ENCODE data around the gene WNT6.

The WNT6 gene

GRCh38 chr2:218883491-218884490 is 24.2 kb downstream of the WNT6 start:
- Histone ChIP-seq H3K27me3 (ENCODE audit: control insufficient read depth, insufficient read depth, low read length, poor library complexity, severe bottlenecking) (peaks cover 93% of the 10 kb centered on the region), H3K4me3 (ENCODE audit: insufficient read depth, low read depth, low read length) (peak overlapping the region; percentile 20)
- 4% methylated on average over 82 of the region's 89 CpGs for WGBS, 2 experiments

GRCh38 chr2:218884519-218884918 is 24.9 kb downstream of the WNT6 start:
- H3K27ac ChIP-seq (ENCODE audit: insufficient read depth, low read depth, low read length, poor library complexity, severe bottlenecking): no peak overlapping the region
- no peak overlapping the region for H3K4me3 ChIP-seq (ENCODE audit: insufficient read depth, low read depth, low read length)
- WGBS, 2 experiments: 75 to 83% methylated on average over 2 of the region's 2 CpGs
- peaks cover 89% of the 10 kb centered on the region for H3K27me3 ChIP-seq (ENCODE audit: control insufficient read depth, insufficient read depth, low read length, poor library complexity, severe bottlenecking)
- H3K36me3 ChIP-seq (ENCODE audit: control insufficient read depth, insufficient read depth, low read length): no peaks in the 10 kb centered on the region
- no peaks in the 10 kb centered on the region for H3K9me3 ChIP-seq (ENCODE audit: control insufficient read depth, low read length)
- peaks cover 28% of the 10 kb centered on the region for H3K4me1 ChIP-seq (ENCODE audit: control insufficient read depth, insufficient read depth, low read length)

More at GRCh38 chr2:218883491-218884490, 24.2 kb downstream of the WNT6 start:
- Histone ChIP-seq H3K9me3 (ENCODE audit: control insufficient read depth, low read length) (no peaks in the 10 kb centered on the region), H3K36me3 (ENCODE audit: control insufficient read depth, insufficient read depth, low read length) (no peaks in the 10 kb centered on the region), H3K4me1 (ENCODE audit: control insufficient read depth, insufficient read depth, low read length) (peaks cover 28% of the 10 kb centered on the region), H3K27ac (ENCODE audit: insufficient read depth, low read depth, low read length, poor library complexity, severe bottlenecking) (no peak overlapping the region)

- H3K4me1 ChIP-seq (ENCODE audit: control insufficient read depth, insufficient read depth, low read length): peaks cover 20% of the 10 kb centered on the region
- H3K4me3 ChIP-seq (ENCODE audit: insufficient read depth, low read depth, low read length): no peak overlapping the region
- 46 to 55% methylated on average over 9 to 12 of the region's 12 CpGs for WGBS, 2 experiments
- H3K36me3 ChIP-seq (ENCODE audit: control insufficient read depth, insufficient read depth, low read length): no peaks in the 10 kb centered on the region
- H3K27me3 ChIP-seq (ENCODE audit: control insufficient read depth, insufficient read depth, low read length, poor library complexity, severe bottlenecking): peaks cover 89% of the 10 kb centered on the region
- no peaks in the 10 kb centered on the region for H3K9me3 ChIP-seq (ENCODE audit: control insufficient read depth, low read length)
- no peak overlapping the region for H3K27ac ChIP-seq (ENCODE audit: insufficient read depth, low read depth, low read length, poor library complexity, severe bottlenecking)
Measured at GRCh38 chr2:218885981-218886947, 26.7 kb downstream of the WNT6 start.

- H3K27me3 ChIP-seq (ENCODE audit: control insufficient read depth, insufficient read depth, low read length, poor library complexity, severe bottlenecking): peaks cover 89% of the 10 kb centered on the region
- H3K36me3 ChIP-seq (ENCODE audit: control insufficient read depth, insufficient read depth, low read length): no peaks in the 10 kb centered on the region
- WGBS, 2 experiments: 77 to 86% methylated on average over 3 of the region's 3 CpGs
- H3K27ac ChIP-seq (ENCODE audit: insufficient read depth, low read depth, low read length, poor library complexity, severe bottlenecking): no peak overlapping the region
- H3K4me3 ChIP-seq (ENCODE audit: insufficient read depth, low read depth, low read length): no peak overlapping the region
- H3K9me3 ChIP-seq (ENCODE audit: control insufficient read depth, low read length): no peaks in the 10 kb centered on the region
- H3K4me1 ChIP-seq (ENCODE audit: control insufficient read depth, insufficient read depth, low read length): peaks cover 23% of the 10 kb centered on the region
Measured at GRCh38 chr2:218887079-218887478, 27.5 kb downstream of the WNT6 start.

GRCh38 chr2:218888341-218888740 is 28.7 kb downstream of the WNT6 start:
- 74 to 77% methylated on average over 5 of the region's 5 CpGs for WGBS, 2 experiments
- Histone ChIP-seq H3K9me3 (ENCODE audit: control insufficient read depth, low read length) (no peaks in the 10 kb centered on the region), H3K27me3 (ENCODE audit: control insufficient read depth, insufficient read depth, low read length, poor library complexity, severe bottlenecking) (peaks cover 89% of the 10 kb centered on the region), H3K4me3 (ENCODE audit: insufficient read depth, low read depth, low read length) (no peak overlapping the region), H3K27ac (ENCODE audit: insufficient read depth, low read depth, low read length, poor library complexity, severe bottlenecking) (no peak overlapping the region), H3K4me1 (ENCODE audit: control insufficient read depth, insufficient read depth, low read length) (peaks cover 21% of the 10 kb centered on the region), H3K36me3 (ENCODE audit: control insufficient read depth, insufficient read depth, low read length) (no peaks in the 10 kb centered on the region)

- no peaks in the 10 kb centered on the region for H3K36me3 ChIP-seq (ENCODE audit: control insufficient read depth, insufficient read depth, low read length)
- H3K4me1 ChIP-seq (ENCODE audit: control insufficient read depth, insufficient read depth, low read length): peaks cover 22% of the 10 kb centered on the region
- H3K27ac ChIP-seq (ENCODE audit: insufficient read depth, low read depth, low read length, poor library complexity, severe bottlenecking): no peak overlapping the region
- peaks cover 90% of the 10 kb centered on the region for H3K27me3 ChIP-seq (ENCODE audit: control insufficient read depth, insufficient read depth, low read length, poor library complexity, severe bottlenecking)
- 90 to 93% methylated on average over 23 of the region's 23 CpGs for WGBS, 2 experiments
- no peaks in the 10 kb centered on the region for H3K9me3 ChIP-seq (ENCODE audit: control insufficient read depth, low read length)
- no peak overlapping the region for H3K4me3 ChIP-seq (ENCODE audit: insufficient read depth, low read depth, low read length)
Measured at GRCh38 chr2:218889937-218890336, 30.3 kb downstream of the WNT6 start.

- H3K27me3 ChIP-seq (ENCODE audit: control insufficient read depth, insufficient read depth, low read length, poor library complexity, severe bottlenecking): peaks cover 90% of the 10 kb centered on the region
- H3K9me3 ChIP-seq (ENCODE audit: control insufficient read depth, low read length): no peaks in the 10 kb centered on the region
- peaks cover 24% of the 10 kb centered on the region for H3K4me1 ChIP-seq (ENCODE audit: control insufficient read depth, insufficient read depth, low read length)
- no peaks in the 10 kb centered on the region for H3K36me3 ChIP-seq (ENCODE audit: control insufficient read depth, insufficient read depth, low read length)
- no peak overlapping the region for H3K4me3 ChIP-seq (ENCODE audit: insufficient read depth, low read depth, low read length)
- WGBS, 2 experiments: 72 to 77% methylated on average over 3 of the region's 3 CpGs
- H3K27ac ChIP-seq (ENCODE audit: insufficient read depth, low read depth, low read length, poor library complexity, severe bottlenecking): no peak overlapping the region
Measured at GRCh38 chr2:218890369-218890768, 30.8 kb downstream of the WNT6 start.

GRCh38 chr2:218891275-218892135 is 31.9 kb downstream of the WNT6 start:
- H3K27me3 ChIP-seq (ENCODE audit: control insufficient read depth, insufficient read depth, low read length, poor library complexity, severe bottlenecking): peaks cover 92% of the 10 kb centered on the region
- H3K36me3 ChIP-seq (ENCODE audit: control insufficient read depth, insufficient read depth, low read length): no peaks in the 10 kb centered on the region
- no peak overlapping the region for H3K4me3 ChIP-seq (ENCODE audit: insufficient read depth, low read depth, low read length)
- no peak overlapping the region for H3K27ac ChIP-seq (ENCODE audit: insufficient read depth, low read depth, low read length, poor library complexity, severe bottlenecking)
- H3K4me1 ChIP-seq (ENCODE audit: control insufficient read depth, insufficient read depth, low read length): peaks cover 26% of the 10 kb centered on the region
- 68 to 70% methylated on average over 19 of the region's 19 CpGs for WGBS, 2 experiments
- no peaks in the 10 kb centered on the region for H3K9me3 ChIP-seq (ENCODE audit: control insufficient read depth, low read length)

- H3K27me3 ChIP-seq (ENCODE audit: control insufficient read depth, insufficient read depth, low read length, poor library complexity, severe bottlenecking): peaks cover 95% of the 10 kb centered on the region
- H3K36me3 ChIP-seq (ENCODE audit: control insufficient read depth, insufficient read depth, low read length): no peaks in the 10 kb centered on the region
- peak overlapping the region; percentile 15 for H3K4me3 ChIP-seq (ENCODE audit: insufficient read depth, low read depth, low read length)
- H3K4me1 ChIP-seq (ENCODE audit: control insufficient read depth, insufficient read depth, low read length): peaks cover 39% of the 10 kb centered on the region
- 3% methylated on average over 72 of the region's 72 CpGs for WGBS, 2 experiments
- H3K9me3 ChIP-seq (ENCODE audit: control insufficient read depth, low read length): no peaks in the 10 kb centered on the region
- H3K27ac ChIP-seq (ENCODE audit: insufficient read depth, low read depth, low read length, poor library complexity, severe bottlenecking): no peak overlapping the region
Measured at GRCh38 chr2:218892693-218893348, 33.2 kb downstream of the WNT6 start.

Data from ectodermal cell (in vitro differentiated cells).